ENCODE measurements around the gene PDE4A.
"Not testable (repeated sequence)": the region's sequence is repeated elsewhere in the genome, so short reads cannot be mapped to it uniquely, and the experiment has no call there.

Gene PDE4A

DNA sequence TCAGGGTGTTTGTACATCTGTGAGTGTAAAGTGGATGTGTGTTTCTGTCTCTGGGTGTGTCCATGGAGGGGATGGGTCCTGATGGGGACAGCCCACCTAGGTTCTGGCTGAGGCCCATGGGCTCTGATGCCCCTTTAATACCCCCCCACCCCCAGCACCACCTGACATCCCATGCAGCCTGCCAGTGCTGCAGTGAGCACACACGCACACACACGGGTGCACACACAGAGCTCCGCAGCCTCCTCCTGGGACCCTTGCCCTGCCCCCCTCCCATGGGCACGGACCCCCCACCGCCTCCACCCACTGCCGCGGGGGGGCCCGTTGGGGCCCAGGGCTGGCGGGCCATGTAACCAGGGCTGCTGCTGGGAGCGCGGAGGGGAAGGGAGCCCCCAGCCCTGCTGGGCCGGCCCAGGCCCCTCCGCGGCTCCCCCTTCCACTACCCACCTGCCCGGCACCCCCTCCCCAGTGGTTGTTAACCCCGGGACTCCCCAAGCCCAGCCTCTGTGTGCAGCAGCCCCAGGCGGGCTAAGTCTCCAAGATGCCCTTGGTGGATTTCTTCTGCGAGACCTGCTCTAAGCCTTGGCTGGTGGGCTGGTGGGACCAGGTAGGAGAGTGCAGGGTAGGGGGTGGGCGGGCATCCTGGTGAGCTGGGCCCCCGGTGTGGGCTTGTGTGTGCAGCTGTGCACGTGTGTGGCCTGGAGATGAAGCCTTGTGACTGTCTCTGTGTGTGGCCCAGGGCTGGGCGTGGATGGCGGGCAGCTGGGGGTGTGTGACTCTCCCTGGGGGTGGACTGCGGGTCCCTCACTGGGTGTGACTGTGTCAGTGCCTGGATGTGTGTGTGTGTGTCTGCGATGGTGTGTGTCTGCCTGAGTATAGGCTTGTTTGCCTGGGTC is 32.6 kb downstream of the PDE4A start:
- no peak overlapping the region for H3K27ac Mint-ChIP-seq
- H3K4me3 Mint-ChIP-seq = no peak overlapping the region

DNA sequence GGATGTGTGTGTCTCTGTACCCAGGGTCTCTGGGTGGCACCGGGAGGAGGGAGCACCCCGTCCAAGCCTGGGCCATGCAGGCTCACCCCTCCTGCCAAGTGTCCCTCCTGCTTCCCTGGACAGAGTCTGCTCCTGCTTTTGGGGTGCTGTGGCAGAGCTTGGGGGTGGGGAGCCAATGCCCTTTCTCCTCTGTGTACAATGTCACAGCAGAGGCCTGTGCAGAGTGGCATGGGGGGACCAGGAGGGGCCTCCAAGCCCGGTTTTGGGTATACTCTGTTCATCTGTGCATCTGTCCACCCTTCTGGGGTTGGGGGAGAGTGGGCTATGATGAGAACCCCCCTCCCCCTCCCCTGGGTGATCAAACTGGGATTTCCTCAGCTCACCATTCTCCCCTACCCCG is 33.5 kb downstream of the PDE4A start:
- peaks cover 8% of the 10 kb centered on the region for H3K27me3 Mint-ChIP-seq
- no peak overlapping the region for H3K27ac Mint-ChIP-seq
- H3K4me1 Mint-ChIP-seq = no peaks in the 10 kb centered on the region
- H3K36me3 Mint-ChIP-seq = peaks cover 2% of the 10 kb centered on the region
- no peak overlapping the region for H3K4me3 Mint-ChIP-seq
- no peaks in the 10 kb centered on the region for H3K9me3 Mint-ChIP-seq
- ATAC-seq (ENCODE audit: low read depth) (no peak), DNase-seq (ENCODE audit: low spot score in 2 of 2) (no peak)

More for the DNA sequence above, 32.6 kb downstream of the PDE4A start:
- H3K4me1 Mint-ChIP-seq = no peaks in the 10 kb centered on the region
- peaks cover 8% of the 10 kb centered on the region for H3K27me3 Mint-ChIP-seq
- ATAC-seq (ENCODE audit: low read depth) (no peak), DNase-seq (ENCODE audit: low spot score in 2 of 2) (no peak)
- H3K9me3 Mint-ChIP-seq = no peaks in the 10 kb centered on the region
- H3K36me3 Mint-ChIP-seq = peaks cover 4% of the 10 kb centered on the region

DNA sequence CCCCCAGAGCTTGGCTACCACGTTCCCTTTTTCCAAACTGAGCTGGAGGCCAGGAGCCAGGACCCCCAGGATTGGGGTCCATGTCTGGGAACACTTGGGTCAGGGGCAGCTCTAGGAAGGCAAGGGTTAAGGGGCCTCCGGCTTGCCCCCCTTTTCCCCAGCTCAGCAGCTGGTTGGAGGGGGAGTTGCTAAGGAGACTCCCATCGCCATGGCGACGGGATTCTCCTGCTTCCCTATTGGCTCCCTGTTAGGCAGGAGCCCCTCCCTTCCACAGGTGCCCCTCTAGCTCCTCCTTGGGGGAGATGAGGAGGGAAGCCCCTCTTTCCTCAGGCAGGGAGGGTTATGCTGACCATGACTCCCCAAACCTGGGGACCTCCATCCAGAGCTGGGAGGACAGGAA is 33.9 kb downstream of the PDE4A start:
- Mint-ChIP-seq H3K4me1 (no peaks in the 10 kb centered on the region), H3K9me3 (no peaks in the 10 kb centered on the region), H3K4me3 (no peak overlapping the region), H3K27me3 (peaks cover 8% of the 10 kb centered on the region), H3K36me3 (peaks cover 2% of the 10 kb centered on the region), H3K27ac (no peak overlapping the region)
- ATAC-seq (ENCODE audit: low read depth) = no peak
- no peak for DNase-seq (ENCODE audit: low spot score in 2 of 2)

DNA sequence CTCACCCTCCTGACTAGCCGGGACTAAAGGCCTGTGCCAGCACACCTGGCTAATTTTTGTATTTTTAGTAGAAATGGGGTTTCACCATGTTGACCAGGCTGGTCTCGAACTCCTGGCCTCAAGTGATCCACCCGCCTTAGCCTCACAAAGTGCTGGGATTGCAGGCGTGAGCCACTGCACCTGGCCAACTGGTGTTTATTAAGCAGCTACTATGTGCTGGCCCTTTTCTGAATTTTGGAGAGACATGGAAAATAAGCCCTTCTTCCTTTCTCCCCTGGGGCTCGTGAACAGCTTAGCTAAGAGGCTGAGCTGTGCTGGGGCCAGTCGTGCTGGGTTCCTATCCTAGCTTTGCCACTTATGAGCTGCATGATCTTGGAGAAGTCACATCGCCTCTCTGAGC is 38.4 kb downstream of the PDE4A start:
- H3K27ac Mint-ChIP-seq; ATAC-seq (ENCODE audit: low read depth); H3K9me3 Mint-ChIP-seq; H3K36me3 Mint-ChIP-seq; H3K4me3 Mint-ChIP-seq; DNase-seq (ENCODE audit: low spot score in 2 of 2); H3K27me3 Mint-ChIP-seq: not testable (repeated sequence)
- H3K4me1 Mint-ChIP-seq = peaks cover 12% of the 10 kb centered on the region

GRCh38 chr19:10460714-10461046 is 40.3 kb downstream of the PDE4A start:
- H3K27me3 Mint-ChIP-seq = peaks cover 2% of the 10 kb centered on the region
- ATAC-seq (ENCODE audit: low read depth) (no peak), DNase-seq (ENCODE audit: low spot score in 2 of 2) (no peak)
- H3K9me3 Mint-ChIP-seq = no peaks in the 10 kb centered on the region
- H3K27ac Mint-ChIP-seq = peak overlapping the region; percentile 70
- H3K4me1 Mint-ChIP-seq = peaks cover 12% of the 10 kb centered on the region
- H3K4me3 Mint-ChIP-seq = peak overlapping the region; percentile 48
- H3K36me3 Mint-ChIP-seq = no peaks in the 10 kb centered on the region

DNA sequence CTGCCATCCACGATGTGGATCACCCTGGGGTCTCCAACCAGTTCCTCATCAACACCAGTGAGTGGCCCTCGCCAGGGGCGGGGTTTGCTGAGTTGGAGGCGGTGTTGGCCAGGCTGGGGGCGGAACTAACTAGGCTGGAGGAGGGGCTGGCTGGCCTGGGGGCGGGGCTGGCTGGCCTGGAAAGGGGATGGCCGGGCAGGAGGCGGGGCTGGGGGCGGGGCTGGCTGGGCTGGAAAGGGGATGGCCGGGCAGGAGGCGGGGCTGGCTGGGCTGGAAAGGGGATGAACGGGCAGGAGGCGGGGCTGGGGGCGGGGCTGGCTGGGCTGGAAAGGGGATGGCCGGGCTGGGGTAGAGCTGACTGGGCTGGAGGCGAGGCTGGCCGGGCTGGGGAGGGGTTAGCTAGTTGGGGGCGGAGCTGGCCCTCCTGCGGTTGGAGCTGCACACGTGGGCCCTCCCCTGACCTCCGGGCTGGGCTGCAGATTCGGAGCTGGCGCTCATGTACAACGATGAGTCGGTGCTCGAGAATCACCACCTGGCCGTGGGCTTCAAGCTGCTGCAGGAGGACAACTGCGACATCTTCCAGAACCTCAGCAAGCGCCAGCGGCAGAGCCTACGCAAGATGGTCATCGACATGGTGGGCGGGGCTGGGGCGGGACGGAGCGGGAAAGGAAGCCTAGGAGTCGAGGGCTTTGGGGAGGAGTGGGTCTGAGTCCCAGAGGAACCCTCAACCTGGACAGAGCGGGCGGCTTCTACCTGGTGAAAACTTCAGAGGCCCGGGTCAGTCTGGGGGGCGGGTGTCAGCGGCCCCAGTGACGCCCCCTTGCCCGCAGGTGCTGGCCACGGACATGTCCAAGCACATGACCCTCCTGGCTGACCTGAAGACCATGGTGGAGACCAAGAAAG is 41.0 kb downstream of the PDE4A start:
- H3K36me3 Mint-ChIP-seq = no peaks in the 10 kb centered on the region
- H3K9me3 Mint-ChIP-seq = no peaks in the 10 kb centered on the region
- peak; percentile 87 for ATAC-seq (ENCODE audit: low read depth)
- peak; percentile 91 to 94 for DNase-seq (ENCODE audit: low spot score in 2 of 2)
- peak overlapping the region; percentile 48 for H3K4me3 Mint-ChIP-seq
- peaks cover 2% of the 10 kb centered on the region for H3K27me3 Mint-ChIP-seq
- peaks cover 12% of the 10 kb centered on the region for H3K4me1 Mint-ChIP-seq
- peak overlapping the region; percentile 70 for H3K27ac Mint-ChIP-seq

- not testable (repeated sequence) for H3K27me3 Mint-ChIP-seq; H3K27ac Mint-ChIP-seq; DNase-seq (ENCODE audit: low spot score in 2 of 2); H3K36me3 Mint-ChIP-seq; H3K9me3 Mint-ChIP-seq; ATAC-seq (ENCODE audit: low read depth)
- H3K4me1 Mint-ChIP-seq = peaks cover 12% of the 10 kb centered on the region
- H3K4me3 Mint-ChIP-seq = peak overlapping the region; percentile 74
Measured at GRCh38 chr19:10462042-10462441, 41.7 kb downstream of the PDE4A start.

- peaks cover 3% of the 10 kb centered on the region for H3K36me3 Mint-ChIP-seq
- no peak for ATAC-seq (ENCODE audit: low read depth)
- H3K4me1 Mint-ChIP-seq = peaks cover 12% of the 10 kb centered on the region
- no peak for DNase-seq (ENCODE audit: low spot score in 2 of 2)
- peaks cover 2% of the 10 kb centered on the region for H3K27me3 Mint-ChIP-seq
- H3K9me3 Mint-ChIP-seq = no peaks in the 10 kb centered on the region
- H3K4me3 Mint-ChIP-seq = peak overlapping the region; percentile 63
- no peak overlapping the region for H3K27ac Mint-ChIP-seq
Measured at GRCh38 chr19:10462557-10462956, 42.2 kb downstream of the PDE4A start.

- Mint-ChIP-seq H3K27ac (no peak overlapping the region), H3K36me3 (peaks cover 3% of the 10 kb centered on the region), H3K27me3 (peaks cover 2% of the 10 kb centered on the region), H3K9me3 (no peaks in the 10 kb centered on the region), H3K4me3 (no peak overlapping the region), H3K4me1 (peaks cover 12% of the 10 kb centered on the region)
- ATAC-seq (ENCODE audit: low read depth) = no peak
- DNase-seq (ENCODE audit: low spot score in 2 of 2) = no peak
Measured at GRCh38 chr19:10464456-10464855, 44.1 kb downstream of the PDE4A start.

DNA sequence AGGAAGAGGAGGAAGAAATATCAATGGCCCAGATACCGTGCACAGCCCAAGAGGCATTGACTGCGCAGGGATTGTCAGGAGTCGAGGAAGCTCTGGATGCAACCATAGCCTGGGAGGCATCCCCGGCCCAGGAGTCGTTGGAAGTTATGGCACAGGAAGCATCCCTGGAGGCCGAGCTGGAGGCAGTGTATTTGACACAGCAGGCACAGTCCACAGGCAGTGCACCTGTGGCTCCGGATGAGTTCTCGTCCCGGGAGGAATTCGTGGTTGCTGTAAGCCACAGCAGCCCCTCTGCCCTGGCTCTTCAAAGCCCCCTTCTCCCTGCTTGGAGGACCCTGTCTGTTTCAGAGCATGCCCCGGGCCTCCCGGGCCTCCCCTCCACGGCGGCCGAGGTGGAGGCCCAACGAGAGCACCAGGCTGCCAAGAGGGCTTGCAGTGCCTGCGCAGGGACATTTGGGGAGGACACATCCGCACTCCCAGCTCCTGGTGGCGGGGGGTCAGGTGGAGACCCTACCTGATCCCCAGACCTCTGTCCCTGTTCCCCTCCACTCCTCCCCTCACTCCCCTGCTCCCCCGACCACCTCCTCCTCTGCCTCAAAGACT is 46.9 kb downstream of the PDE4A start:
- no peak overlapping the region for H3K4me3 Mint-ChIP-seq
- H3K27ac Mint-ChIP-seq = no peak overlapping the region
- no peak for ATAC-seq (ENCODE audit: low read depth)
- H3K9me3 Mint-ChIP-seq = no peaks in the 10 kb centered on the region
- peaks cover 2% of the 10 kb centered on the region for H3K27me3 Mint-ChIP-seq
- DNase-seq (ENCODE audit: low spot score in 2 of 2) = no peak
- peaks cover 3% of the 10 kb centered on the region for H3K36me3 Mint-ChIP-seq
- peaks cover 6% of the 10 kb centered on the region for H3K4me1 Mint-ChIP-seq

- Mint-ChIP-seq H3K4me3 (no peak overlapping the region), H3K9me3 (no peaks in the 10 kb centered on the region), H3K36me3 (peaks cover 3% of the 10 kb centered on the region), H3K27ac (no peak overlapping the region), H3K4me1 (no peaks in the 10 kb centered on the region), H3K27me3 (no peaks in the 10 kb centered on the region)
- ATAC-seq (ENCODE audit: low read depth) (no peak), DNase-seq (ENCODE audit: low spot score in 2 of 2) (no peak)
Measured at GRCh38 chr19:10468133-10468532, 47.8 kb downstream of the PDE4A start.

DNA sequence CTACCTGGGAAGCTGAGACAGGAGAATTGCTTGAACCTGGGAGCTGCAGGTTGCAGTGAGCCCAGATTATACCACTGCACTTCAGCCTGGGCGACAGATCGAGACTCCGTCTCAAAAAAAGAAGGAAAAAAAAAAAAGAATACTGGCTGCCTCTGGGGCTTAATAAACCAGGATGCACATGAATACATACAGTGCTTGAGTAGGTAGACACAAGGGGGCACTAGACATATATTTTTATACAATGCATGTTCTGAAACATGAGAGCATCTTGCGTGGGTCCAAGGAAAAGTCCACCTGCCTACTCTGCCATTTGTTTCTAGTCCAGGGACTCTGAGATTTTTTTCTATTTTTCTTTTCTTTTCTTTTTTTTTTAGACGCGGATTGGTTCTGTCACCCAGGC is 51.6 kb downstream of the PDE4A start:
- Mint-ChIP-seq H3K4me1 (no peaks in the 10 kb centered on the region), H3K27ac (no peak overlapping the region), H3K4me3 (no peak overlapping the region), H3K27me3 (peaks cover 2% of the 10 kb centered on the region), H3K36me3 (peaks cover under 1% of the 10 kb centered on the region), H3K9me3 (no peaks in the 10 kb centered on the region)
- peak; percentile 63 for ATAC-seq (ENCODE audit: low read depth)
- DNase-seq (ENCODE audit: low spot score in 2 of 2) = no peak

DNA sequence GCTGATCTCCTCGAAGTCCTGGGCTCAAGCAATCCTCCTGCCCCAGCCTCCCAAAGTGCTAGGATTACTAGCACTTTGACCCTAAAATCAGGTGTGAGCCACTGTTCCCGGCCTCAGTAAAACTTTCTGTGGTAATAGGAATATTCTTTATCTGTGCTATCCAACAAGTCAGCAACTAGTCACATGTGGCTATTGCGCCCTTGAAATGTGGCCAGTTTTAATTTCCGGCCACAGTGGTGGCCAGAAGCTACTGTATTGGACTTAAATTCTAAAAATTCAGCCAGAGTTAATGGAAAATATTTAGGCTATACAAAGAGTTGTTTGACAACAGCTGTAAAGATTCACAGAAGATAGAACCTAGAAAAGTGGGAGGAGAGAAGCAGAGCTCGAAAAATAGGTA is 52.9 kb downstream of the PDE4A start:
- H3K4me3 Mint-ChIP-seq = no peak overlapping the region
- peaks cover 2% of the 10 kb centered on the region for H3K27me3 Mint-ChIP-seq
- no peak overlapping the region for H3K27ac Mint-ChIP-seq
- ATAC-seq (ENCODE audit: low read depth) (no peak), DNase-seq (ENCODE audit: low spot score in 2 of 2) (no peak)
- H3K4me1 Mint-ChIP-seq = no peaks in the 10 kb centered on the region
- no peaks in the 10 kb centered on the region for H3K36me3 Mint-ChIP-seq
- H3K9me3 Mint-ChIP-seq = no peaks in the 10 kb centered on the region

- ATAC-seq (ENCODE audit: low read depth) (no peak), DNase-seq (ENCODE audit: low spot score in 2 of 2) (no peak)
- Mint-ChIP-seq H3K4me3 (no peak overlapping the region), H3K27me3 (peaks cover 2% of the 10 kb centered on the region), H3K27ac (no peak overlapping the region), H3K4me1 (peaks cover 3% of the 10 kb centered on the region), H3K36me3 (no peaks in the 10 kb centered on the region), H3K9me3 (no peaks in the 10 kb centered on the region)
Measured at GRCh38 chr19:10474962-10475451, 54.7 kb downstream of the PDE4A start.

Data from memory B cell (primary cell).